ENCODE data around the gene EXOC4.
"Not testable (repeated sequence)": the region's sequence is repeated elsewhere in the genome, so short reads cannot be mapped to it uniquely, and the experiment has no call there.

DNA sequence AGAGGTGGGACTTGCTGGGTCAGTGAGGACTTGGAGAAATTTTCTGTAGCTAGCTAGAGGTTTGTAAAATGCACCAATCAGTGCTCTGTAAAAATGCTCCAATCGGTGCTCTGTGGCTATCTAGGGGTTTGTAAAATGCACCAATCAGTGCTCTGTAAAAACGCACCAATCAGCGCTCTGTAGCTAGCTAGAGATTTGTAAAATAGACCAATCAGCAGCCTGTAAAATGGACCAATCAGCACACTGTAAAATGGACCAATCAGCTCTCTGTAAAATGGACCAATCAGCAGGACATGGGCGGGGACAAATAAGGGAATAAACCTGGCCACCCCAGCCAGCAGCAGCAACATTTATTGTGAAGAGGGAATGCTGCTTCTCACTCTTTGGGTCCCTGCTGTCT lies 526.7 kb downstream of the EXOC4 start:
- not testable (repeated sequence) for TF ChIP-seq EZH2 (IDR thresholded peaks at IDR 0.05); POLR2AphosphoS5 (IDR thresholded peaks at IDR 0.05; ENCODE audit: borderline replicate concordance, low read depth, low read length)

Measured in SK-N-MC (cell line).